Breast epithelium (tissue), 3 donors: Measurements from ENCODE around the gene SFT2D3.

Experiments
- CTCF ChIP-seq, 3 donors: fragments of 450-650 bp; IDR thresholded peaks; one replicate each; pipeline ENCODE4 v1.5.1; 2016 to 2017; ENCODE audit warnings: antibody characterized with exemption in 3 of 3, mild to moderate bottlenecking in 3 of 3, moderate library complexity in 3 of 3
- POLR2AphosphoS5 ChIP-seq, 3 donors: sonication (generic); formaldehyde crosslinking; IDR thresholded peaks; one replicate each; pipeline ENCODE4 v1.6.1; 2017; ENCODE audit warnings: antibody characterized with exemption in 3 of 3

- TF ChIP-seq CTCF (IDR thresholded peaks at IDR 0.05) (no peak), POLR2AphosphoS5 (IDR thresholded peaks at IDR 0.05) (no peak)
Measured at GRCh38 chr2:127656569-127657231, 44.6 kb upstream of the SFT2D3 start.
